ENCODE results near the gene FA2H. TPM values are rescaled to one million over a fixed set of nuclear protein-coding genes. Genes with fewer than 3 reads are reported as not detected.

Gene FA2H
- total and polyA plus RNA-seq, 10 of the 15 experiments (the other 5 are each of a cell fraction or from before 2014, with no cell fraction given), result 0.05 to 0.73 (median 0.51) TPM; not detected in 3

GRCh38 chr16:74743668-74744299, 30.8 kb downstream of the FA2H start:
- ATAC-seq, result no peak
- no peak overlapping the region for H2AFZ ChIP-seq (ENCODE audit: control insufficient read depth, low read depth, low read length)
- POLR2A ChIA-PET, result no interaction called here
- TF ChIP-seq SREBF1 (IDR thresholded peaks at IDR 0.05; ENCODE audit: low read length), result no peak
- no peak for TF ChIP-seq ZBTB11 (CRISPR knock-in tag; IDR thresholded peaks at IDR 0.05)
- TF ChIP-seq USF1 (IDR thresholded peaks at IDR 0.05; ENCODE audit: borderline replicate concordance, extremely low read length, insufficient read depth, low read depth, low read length), result no peak
- no peak for TF ChIP-seq CREB1 (IDR thresholded peaks at IDR 0.05; ENCODE audit: low read depth)
- TF ChIP-seq SRF (IDR thresholded peaks at IDR 0.05; ENCODE audit: low read depth in 2 of 2, low read length in 2 of 2), result no peak
- no peak for TF ChIP-seq TCF7 (IDR thresholded peaks at IDR 0.05; ENCODE audit: borderline replicate concordance)
- TF ChIP-seq CEBPZ (IDR thresholded peaks at IDR 0.05; ENCODE audit: low read depth, low read length), result no peak
- no peak for TF ChIP-seq ZNF274 (IDR thresholded peaks at IDR 0.05; ENCODE audit: insufficient read depth, insufficient read length)
- TF ChIP-seq ELK1 (IDR thresholded peaks at IDR 0.05; ENCODE audit: low read depth, low read length), result no peak
- TF ChIP-seq PRDM15 (CRISPR knock-in tag; IDR thresholded peaks at IDR 0.05), result no peak

More at GRCh38 chr16:74743668-74744299, 30.8 kb downstream of the FA2H start:
- ChIA-PET SMC1A (ENCODE audit: uncharacterized antibody, unreplicated experiment) (no interaction called here), RAD21 (ENCODE audit: unreplicated experiment) (no interaction called here), CTCF (interaction anchor here (0.7 kb wide), 1 partner anchor 17 kb away, joined by 3 read pairs; no protein-coding TSS in a partner anchor)
- FAIRE-seq (no peak), DNase-seq (ENCODE audit: low read depth, low spot score) (no peak)
- H4K20me1 ChIP-seq (ENCODE audit: control insufficient read depth, insufficient read depth), result no peaks in the 10 kb centered on the region
- H3K9me3 ChIP-seq (replicated peaks; ENCODE audit: control insufficient read depth, insufficient read depth, low read length), result no peaks in the 10 kb centered on the region
- no peaks in the 10 kb centered on the region for H3K79me2 ChIP-seq (ENCODE audit: control insufficient read depth, insufficient read depth, low read length)
- H3K4me1 ChIP-seq (ENCODE audit: control insufficient read depth, insufficient read depth, low read length), result peaks cover 7% of the 10 kb centered on the region; the same call in 1 of the 2 replicates
- in situ Hi-C loops (cut with MboI), result no loop called here
- H3K4me3 ChIP-seq, result no peak overlapping the region
- intact Hi-C loops (cut with micrococcal nuclease; ENCODE audit: unreplicated experiment), result no loop called here
- no peaks in the 10 kb centered on the region for H3K36me3 ChIP-seq (ENCODE audit: control insufficient read depth in 2 of 2, insufficient read depth in 2 of 2, low read length in 1 of 2)
- WGBS (ENCODE audit: insufficient coverage, insufficient replicate concordance, low lambda C conversion rate, missing lambda C conversion rate), result 75% methylated on average over 15 of the region's 15 CpGs
- H3K27ac ChIP-seq (ENCODE audit: control insufficient read depth, insufficient read depth), result no peak overlapping the region
- H3K9ac ChIP-seq (ENCODE audit: control insufficient read depth, insufficient read depth, low read length), result no peak overlapping the region
- no peak overlapping the region for H3K4me2 ChIP-seq (ENCODE audit: control insufficient read depth, insufficient read depth)
- no TSS peak for BruUV-seq (replicated peaks)
- H3K27me3 ChIP-seq (replicated peaks in 1 of 2; ENCODE audit: control insufficient read depth in 2 of 2, insufficient read depth in 2 of 2, low read length in 1 of 2), result no peaks in the 10 kb centered on the region; a peak in 2 of 4 replicates
